Measurements from ENCODE around the gene LPP. TPM values are rescaled to one million over a fixed set of nuclear protein-coding genes. Genes with fewer than 3 reads are reported as not detected.

Gene LPP
- total RNA-seq, 4 donors from 2014 or later, result 109 to 170 (median 132) TPM

- Histone ChIP-seq H3K36me3 (peaks cover 0 to 8% (median 0%) of the 10 kb centered on the region in 3 donors), H3K4me3 (no peak overlapping the region), H3K9me3 (no peaks in the 10 kb centered on the region), H3K4me1 (peaks cover 0 to 28% (median 3%) of the 10 kb centered on the region in 4 donors), H3K27me3 (no peaks in the 10 kb centered on the region), H3K27ac (no peak overlapping the region)
- DNase-seq, result no peak
- TF ChIP-seq CTCF (IDR thresholded peaks at IDR 0.05), result no peak
- TF ChIP-seq POLR2A (IDR thresholded peaks at IDR 0.05), result no peak
Measured at GRCh38 chr3:188187053-188187452, 33.1 kb downstream of the LPP start.

- no peak overlapping the region for H3K4me3 ChIP-seq
- no peaks in the 10 kb centered on the region for H3K27me3 ChIP-seq
- H3K27ac ChIP-seq, result peak overlapping the region in 1 of 4 donors; percentile 32
- peaks cover 0 to 8% (median 0%) of the 10 kb centered on the region in 3 donors for H3K36me3 ChIP-seq
- no peak for DNase-seq
- H3K9me3 ChIP-seq, result no peaks in the 10 kb centered on the region
- TF ChIP-seq POLR2A (IDR thresholded peaks at IDR 0.05) (no peak), CTCF (IDR thresholded peaks at IDR 0.05) (no peak)
- H3K4me1 ChIP-seq, result peaks cover 0 to 31% (median 3%) of the 10 kb centered on the region in 4 donors
Measured at GRCh38 chr3:188188911-188189310, 35.0 kb downstream of the LPP start.

- DNase-seq, result no peak
- peaks cover 0 to 16% (median under 1%) of the 10 kb centered on the region in 4 donors for H3K4me1 ChIP-seq
- H3K9me3 ChIP-seq, result no peaks in the 10 kb centered on the region
- TF ChIP-seq POLR2A (IDR thresholded peaks at IDR 0.05) (no peak), CTCF (IDR thresholded peaks at IDR 0.05) (no peak)
- no peak overlapping the region for H3K4me3 ChIP-seq
- H3K36me3 ChIP-seq, result peaks cover 0 to 8% (median 0%) of the 10 kb centered on the region in 3 donors
- no peaks in the 10 kb centered on the region for H3K27me3 ChIP-seq
- no peak overlapping the region for H3K27ac ChIP-seq
Measured at GRCh38 chr3:188191460-188191859, 37.5 kb downstream of the LPP start.

- no peak overlapping the region for H3K27ac ChIP-seq
Measured at GRCh38 chr3:188192034-188192433, 38.1 kb downstream of the LPP start.

GRCh38 chr3:188194332-188194731, 40.4 kb downstream of the LPP start:
- no peaks in the 10 kb centered on the region for H3K27me3 ChIP-seq
- H3K4me1 ChIP-seq, result peaks cover 0 to 41% (median 0%) of the 10 kb centered on the region in 4 donors
- no peaks in the 10 kb centered on the region for H3K9me3 ChIP-seq
- H3K27ac ChIP-seq, result no peak overlapping the region
- TF ChIP-seq POLR2A (IDR thresholded peaks at IDR 0.05) (no peak), CTCF (IDR thresholded peaks at IDR 0.05) (no peak)
- no peak overlapping the region for H3K4me3 ChIP-seq
- no peak for DNase-seq
- H3K36me3 ChIP-seq, result peaks cover 0 to 8% (median 0%) of the 10 kb centered on the region in 3 donors

More at GRCh38 chr3:188192034-188192433, 38.1 kb downstream of the LPP start:
- Histone ChIP-seq H3K9me3 (no peaks in the 10 kb centered on the region), H3K4me3 (no peak overlapping the region), H3K27me3 (no peaks in the 10 kb centered on the region), H3K4me1 (peaks cover 0 to 18% (median 0%) of the 10 kb centered on the region in 4 donors), H3K36me3 (peaks cover 0 to 8% (median 0%) of the 10 kb centered on the region in 3 donors)
- DNase-seq, result no peak
- TF ChIP-seq CTCF (IDR thresholded peaks at IDR 0.05), result no peak
- no peak for TF ChIP-seq POLR2A (IDR thresholded peaks at IDR 0.05)

Data from Peyer's patch (tissue), 4 donors.